HG03442 (cell line): ENCODE measurements around the gene TUBGCP6.

ENCODE experiments used
- ATAC-seq: cut with Tn5 transposase; IDR thresholded peaks from one replicate; pipeline ENCODE4 v1.9.1; 2021; ENCODE audit warnings: mild to moderate bottlenecking, moderate library complexity; ENCODE audit not compliant: unreplicated experiment

Gene TUBGCP6

DNA sequence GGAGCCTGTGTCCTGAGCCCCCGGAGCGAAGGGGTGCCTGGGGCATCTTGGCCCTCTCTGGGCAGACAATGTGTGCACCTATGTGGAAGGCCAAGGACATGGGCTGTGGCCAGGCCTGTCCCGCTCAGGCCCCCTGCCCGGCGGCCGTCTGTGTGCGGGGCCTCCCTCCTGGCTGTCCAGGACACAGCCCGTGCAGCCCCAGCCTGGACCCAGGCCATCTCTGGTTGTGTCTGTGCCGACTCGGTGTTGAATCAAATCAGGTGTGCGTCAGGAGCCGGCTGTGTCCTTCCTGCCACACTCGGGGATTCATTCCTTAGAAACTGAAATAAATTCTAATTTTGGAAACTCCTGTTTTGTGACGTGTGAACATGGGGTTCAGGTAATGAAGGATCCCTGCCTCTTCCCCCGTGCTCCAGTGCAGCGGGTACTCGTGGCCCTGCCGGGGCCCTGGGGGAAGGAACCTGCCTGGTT is 45.5 kb downstream of the TUBGCP6 start:
- ATAC-seq = no peak

DNA sequence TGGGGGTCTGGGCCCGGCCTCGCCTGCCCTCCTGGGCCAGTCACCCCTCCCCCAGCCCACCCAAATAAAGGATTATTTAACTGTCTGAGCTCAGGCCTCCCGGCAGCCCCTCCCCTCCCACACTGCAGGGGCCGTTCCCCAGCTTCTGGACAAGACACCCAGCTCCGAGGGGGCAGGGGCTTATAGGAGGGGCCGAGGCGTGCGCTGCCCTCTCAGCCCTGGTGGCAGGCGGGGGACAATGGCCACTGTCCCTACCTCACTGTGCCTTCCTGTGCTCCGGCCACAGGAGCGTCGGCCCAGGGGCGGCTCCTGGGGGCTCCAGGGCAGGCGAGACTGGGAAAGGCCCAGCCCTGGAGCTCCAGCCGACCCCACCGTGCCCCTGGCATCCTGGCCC is 46.2 kb downstream of the TUBGCP6 start:
- ATAC-seq = no peak

DNA sequence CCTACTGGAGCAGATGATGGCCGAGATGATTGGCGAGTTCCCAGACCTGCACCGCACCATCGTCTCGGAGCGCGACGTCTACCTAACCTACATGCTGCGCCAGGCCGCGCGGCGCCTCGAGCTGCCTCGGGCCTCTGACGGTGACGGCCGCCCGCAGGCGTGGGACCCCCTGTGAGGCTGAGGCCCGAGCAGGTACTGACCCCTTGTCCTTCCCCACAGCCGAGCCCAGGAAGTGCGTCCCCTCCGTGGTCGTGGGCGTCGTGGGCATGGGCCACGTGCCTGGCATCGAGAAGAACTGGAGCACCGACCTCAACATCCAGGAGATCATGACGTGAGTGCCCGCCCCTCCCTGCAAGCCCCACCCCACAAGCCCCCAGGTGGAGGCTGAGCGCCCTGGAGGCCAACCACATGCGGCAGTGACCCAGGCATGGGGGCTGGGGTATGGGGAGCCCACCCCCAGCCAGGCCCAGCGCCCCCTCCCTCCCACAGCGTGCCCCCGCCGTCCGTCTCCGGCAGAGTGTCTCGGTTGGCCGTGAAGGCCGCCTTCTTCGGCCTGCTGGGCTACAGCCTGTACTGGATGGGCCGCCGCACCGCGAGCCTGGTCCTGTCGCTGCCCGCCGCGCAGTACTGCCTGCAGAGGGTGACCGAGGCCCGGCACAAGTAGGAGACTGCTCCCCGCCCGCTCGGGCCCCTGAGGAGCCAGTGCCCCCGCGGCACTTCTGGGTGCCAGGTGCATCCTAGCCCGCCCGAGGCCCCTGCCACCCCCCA is 46.8 kb downstream of the TUBGCP6 start:
- no peak for ATAC-seq

DNA sequence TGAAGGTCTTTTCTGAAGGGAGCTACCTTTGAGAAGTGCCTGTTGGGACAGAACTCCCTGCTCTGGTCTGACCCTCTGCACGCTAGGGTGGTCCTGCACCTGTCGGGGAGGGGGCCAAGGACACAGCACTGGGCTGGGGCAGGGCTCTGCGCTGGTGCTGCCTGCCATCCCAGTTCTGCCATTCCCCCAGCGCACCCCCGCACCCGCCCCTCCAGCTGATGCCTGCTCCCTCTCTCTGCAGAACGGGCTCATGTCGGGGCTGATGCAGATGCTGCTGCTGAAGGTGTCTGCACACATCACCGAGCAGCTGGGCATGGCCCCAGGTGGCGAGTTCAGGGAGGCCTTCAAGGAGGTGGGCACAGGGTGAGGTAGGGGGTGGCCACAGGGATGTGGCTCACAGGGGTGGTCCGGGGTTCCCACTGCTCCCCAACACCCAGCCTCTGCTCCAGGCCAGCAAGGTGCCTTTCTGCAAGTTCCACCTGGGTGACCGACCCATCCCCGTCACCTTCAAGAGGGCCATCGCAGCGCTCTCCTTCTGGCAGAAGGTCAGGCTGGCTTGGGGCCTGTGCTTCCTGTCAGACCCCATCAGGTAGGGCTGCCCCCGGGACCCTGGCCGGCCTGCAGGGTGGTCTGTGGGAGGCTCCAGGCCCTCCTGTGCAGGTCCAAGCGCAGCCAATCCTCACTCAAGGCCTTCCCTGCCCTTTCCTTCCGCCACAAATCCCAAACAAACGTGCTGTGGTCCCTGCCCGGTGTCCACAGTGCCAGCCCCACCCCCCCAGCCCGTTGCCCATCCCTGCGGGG is 47.6 kb downstream of the TUBGCP6 start:
- ATAC-seq = no peak

DNA sequence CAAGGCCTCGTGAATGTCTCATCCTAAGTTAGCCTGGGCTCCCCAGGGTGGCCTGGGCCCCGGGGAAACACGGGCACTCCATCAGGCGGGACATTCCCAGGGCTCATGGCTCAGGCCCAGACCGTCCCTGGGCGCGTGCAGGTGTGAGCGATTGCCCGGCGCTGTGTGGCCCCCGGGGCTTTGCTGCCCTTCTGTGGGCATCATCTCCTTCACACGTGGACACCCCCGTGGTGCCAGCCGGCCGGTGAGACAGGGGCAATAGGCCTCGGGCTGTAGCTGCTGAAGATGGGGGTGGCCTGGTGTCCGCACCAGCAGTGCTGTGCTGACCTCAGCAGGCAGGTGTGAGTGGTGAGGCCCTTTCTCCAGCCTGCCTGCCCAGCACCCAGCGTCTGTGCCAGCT is 48.6 kb downstream of the TUBGCP6 start:
- ATAC-seq = no peak

DNA sequence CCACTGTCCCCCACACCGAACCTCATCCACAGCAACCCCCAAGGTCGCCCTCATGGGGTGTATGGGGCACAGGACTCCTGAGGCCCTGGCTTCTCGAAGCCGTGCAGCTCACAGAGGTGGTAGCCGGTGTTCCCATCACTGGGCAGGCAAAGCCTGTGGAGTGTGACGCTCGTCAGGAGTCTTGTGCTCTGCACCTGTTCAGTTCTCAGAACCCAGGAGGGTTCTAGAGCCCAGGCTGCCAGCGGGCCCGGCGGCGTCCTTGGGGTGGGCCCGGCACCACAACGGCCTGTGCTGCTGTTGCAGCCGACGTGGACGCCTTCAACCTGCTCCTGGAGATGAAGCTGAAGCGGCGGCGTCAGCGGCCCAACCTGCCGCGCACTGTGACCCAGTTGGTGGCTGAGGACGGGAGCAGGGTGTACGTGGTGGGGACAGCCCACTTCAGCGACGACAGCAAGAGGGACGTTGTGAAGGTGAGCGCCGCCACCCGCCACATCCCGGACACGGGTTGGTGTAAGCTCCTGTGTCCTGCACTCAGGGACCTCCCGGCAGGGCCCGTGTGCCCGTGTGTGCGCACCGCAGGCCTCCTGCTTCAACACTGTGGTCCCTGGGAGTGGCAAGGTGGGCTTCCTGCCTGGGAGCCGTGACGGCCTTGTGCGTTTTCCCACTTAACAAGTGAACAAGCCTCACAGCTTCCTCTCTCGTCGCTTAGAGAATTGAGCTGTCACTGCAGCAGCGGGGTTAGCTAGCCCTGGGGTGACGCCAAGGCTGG is 50.6 kb downstream of the TUBGCP6 start:
- no peak for ATAC-seq

DNA sequence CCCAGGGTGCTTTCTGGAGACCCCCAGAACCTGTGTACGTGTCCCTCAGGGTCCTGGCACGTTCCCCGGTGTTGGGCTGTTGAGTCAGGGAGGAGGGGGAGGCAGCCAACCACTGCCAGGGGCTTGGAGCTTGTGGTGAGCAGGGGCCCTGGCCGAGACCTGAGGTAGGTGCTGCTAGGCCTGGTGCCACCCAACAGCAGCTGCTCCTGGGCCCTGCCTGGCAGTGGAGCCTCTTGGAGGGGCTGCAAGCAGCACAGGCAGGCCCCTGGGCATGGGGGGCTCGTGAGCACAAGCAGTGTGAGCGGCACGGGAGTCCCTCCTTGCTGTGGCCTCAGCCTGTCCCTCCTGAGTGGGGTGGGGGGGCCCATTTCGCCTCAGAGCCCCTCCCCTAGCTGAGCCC is 51.2 kb downstream of the TUBGCP6 start:
- no peak for ATAC-seq

DNA sequence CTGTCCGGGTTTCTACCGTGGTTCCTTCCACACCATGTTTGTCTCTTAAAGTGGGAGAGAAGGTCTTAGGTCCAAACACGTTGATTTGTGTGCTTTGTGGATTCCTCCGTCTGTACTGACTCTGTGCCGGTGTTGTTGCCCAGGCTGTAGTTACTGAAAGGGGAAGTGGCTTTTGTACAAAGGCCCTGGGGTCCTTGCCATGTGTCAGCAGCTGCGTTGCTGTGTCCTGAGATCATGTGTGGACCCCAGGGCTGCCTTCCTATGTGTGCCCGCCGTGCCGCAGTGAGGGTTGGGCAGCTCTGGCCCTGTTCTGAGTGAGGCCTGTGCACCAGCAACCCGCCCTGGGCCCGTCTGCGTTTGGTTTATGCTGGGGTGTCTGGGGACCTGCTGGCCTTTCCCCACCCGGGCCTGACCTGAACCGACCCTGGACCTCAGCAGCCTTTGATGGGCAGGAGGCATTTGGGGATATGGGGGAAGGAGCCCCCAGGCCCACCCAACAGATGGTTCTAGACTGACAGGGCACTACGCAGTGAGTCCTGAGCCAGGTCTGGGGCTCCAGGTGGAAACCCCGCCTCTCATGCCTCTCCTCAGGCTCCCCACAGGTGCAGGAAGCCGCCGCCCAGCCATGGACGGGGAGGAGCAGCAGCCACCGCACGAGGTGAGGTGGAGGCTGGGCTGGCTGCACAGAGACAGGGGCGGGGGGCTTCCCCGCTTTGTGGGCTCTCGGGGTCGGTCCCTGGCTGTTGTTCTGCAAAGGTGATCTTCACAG is 52.2 kb downstream of the TUBGCP6 start:
- ATAC-seq = no peak

DNA sequence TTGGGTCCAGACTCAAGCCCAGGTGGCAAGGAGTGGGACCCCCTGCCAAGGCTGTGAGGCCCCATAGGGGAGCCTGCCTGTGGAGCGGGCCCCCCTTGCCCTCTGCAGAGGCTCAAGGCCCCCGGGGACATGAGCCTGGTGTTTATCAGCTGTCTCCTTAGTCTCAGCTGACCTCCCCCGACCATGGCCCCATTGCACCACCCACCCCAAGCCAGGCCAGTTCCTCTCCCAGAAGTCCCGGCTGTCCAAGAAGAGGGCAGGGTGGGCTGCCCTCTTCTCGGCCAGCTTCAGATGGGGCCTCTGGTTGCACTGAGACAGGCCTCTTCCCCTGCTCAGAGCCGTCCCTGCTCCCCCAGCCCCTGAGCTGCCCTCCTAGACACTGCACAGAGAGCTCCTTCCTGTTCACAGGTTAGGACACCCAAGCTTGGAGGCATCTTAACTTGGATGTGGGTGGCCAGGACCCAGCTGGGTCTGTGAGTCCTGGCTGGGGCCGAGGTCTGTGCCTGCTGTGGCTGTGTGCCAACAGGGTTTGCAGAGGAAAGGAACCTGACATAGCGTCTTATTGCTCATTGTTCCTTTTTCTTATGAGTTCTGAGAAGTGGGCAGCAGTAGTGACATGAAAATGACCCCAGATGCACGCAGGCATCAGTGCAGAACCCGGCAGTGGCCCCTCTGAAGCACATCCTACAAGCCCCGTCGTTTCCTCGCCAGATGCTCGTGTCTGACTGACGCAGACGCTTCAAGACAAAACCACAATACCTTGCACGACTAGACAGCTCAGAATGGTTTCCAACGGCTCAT is 53.7 kb downstream of the TUBGCP6 start:
- no peak for ATAC-seq

DNA sequence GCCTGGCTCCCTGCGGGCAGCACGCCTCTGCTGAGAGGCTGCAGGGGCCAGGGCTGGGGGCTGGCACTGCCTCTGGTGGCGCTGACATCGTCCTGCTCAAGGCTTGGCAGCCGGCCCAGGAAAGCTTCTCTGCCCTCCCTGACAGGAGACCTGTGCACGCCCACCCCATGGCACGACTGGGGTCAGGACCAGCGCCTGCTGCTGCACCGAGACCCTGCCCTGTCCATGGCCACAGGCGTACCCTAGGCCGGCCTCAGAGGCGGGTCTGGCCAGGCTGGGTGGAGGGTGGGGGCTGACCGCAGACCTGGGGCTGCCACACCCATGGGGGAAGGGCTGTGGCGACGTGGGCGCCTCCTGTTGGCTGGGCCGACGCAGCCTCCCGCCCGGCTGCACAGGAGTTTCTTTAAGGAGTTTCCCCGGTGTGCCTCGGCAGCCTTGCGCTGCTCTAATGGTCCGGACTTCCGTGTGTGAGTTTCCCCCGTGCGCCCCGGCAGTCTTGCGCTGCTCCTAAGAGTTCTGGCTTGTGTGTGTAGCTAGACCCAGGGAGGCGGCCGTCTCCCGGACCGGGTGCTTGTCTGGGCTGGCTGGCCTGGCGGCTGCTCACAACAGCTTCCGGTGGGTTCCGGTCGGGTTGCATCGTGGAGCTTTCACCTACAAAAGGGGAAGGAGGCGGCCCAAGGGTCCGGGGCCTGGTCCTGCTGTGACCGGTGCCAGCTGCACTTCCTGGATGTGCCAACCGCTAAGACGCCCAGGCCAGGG is 54.5 kb downstream of the TUBGCP6 start:
- peak; percentile 40 for ATAC-seq

DNA sequence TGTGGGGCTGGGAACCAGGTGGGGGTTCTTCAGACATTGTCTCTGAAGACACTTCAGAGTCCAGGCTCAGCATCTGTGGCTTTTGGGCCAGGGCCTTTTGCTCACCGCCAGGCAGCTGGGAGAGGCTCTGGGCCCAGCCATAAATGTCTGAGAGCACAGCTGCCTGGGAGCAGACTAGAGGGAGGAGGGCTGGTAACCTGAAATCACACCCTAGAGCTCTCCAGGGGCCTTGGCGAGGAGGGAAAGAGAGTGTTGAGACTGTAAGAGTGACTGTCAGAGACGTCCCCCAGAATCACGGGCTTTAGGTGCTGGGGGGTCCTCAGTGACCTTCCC is 55.0 kb downstream of the TUBGCP6 start:
- no peak for ATAC-seq

DNA sequence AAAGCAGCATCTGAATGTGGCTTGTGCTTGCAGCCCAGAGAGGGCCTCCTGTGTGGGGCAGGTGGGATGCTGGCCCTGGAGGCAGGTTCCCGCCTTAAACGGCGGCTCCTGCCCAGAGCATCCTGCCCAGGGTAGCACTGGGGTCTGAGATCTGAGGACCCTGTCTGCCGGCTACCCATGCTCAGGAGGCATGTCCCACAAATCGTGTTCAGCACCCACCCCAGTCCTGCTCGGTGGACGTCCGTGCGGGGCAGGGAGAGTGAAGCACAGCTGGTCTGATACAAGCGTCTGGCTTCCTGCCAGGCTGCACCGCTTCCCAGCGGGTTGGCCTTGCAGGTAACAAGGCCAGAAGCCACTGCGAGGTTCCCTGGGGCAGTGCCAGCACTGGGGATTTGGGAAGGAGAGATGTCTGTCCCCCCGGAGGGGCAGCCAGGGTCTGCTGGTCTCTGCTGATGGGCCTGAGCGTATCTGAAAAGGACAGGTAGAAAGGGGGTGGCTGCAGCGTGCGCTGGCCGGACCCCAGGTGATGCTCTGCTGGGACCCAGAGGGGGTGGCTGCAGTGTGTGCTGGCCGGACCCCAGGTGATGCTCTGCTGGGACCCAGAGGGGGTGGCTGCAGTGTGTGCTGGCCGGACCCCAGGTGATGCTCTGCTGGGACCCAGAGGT is 55.5 kb downstream of the TUBGCP6 start:
- no peak for ATAC-seq

DNA sequence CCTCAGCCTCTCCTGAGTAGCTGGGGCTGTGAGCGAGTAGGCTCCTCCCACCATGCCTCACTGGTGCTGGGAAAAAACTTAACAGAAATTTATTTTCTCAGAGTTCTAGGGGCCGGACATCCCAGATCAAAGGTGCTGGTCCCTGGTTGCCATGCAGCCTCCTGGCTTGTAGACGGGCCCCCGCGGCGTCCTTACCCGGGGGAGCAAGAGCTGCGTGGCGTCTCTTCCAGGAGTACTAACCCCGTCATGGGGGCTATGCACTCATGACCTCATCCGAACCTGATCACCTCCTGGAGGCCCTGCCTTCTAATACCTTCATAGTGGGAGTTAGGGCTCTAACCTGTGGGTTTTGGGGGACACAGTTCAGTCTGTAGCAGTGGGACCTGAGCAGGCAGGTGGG is 56.5 kb downstream of the TUBGCP6 start:
- no peak for ATAC-seq

DNA sequence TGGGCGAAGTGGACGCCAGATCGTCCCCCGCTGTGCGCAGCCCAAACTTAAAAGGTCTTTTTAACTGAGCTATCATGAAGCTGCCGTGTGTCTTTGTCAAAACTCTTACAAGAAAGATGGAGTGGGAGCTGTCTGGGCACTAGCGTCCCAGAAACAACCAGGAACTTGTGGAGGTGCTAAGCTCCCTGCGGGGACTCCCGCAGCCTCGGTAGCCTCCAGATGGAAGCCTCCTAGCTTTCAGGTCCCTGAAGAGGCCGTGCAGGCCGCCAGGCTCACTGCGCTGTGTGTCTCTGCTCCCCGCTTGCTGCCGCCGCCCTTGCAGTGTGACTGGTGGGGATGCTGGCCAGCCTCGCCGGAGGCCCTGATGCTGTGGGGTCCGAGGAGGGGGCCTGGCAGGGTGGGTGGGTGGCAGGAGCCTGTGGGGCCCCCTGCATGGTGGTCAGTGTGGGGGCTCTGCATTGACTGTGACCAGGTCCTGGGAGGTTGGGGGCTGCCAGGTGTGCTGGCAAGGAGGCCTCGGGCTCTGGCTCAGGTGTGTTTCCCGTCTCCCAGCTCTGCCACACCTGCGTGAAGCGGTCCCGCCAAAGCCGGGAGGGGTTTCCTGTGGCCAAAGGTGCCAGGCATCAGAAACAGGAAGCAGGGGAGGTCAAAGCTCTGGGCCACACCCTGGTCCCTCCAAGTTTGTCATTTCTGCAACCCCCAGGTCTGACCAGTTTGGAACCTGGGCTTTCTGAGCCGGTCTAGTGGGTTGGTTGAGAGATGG is 57.9 kb downstream of the TUBGCP6 start:
- no peak for ATAC-seq

DNA sequence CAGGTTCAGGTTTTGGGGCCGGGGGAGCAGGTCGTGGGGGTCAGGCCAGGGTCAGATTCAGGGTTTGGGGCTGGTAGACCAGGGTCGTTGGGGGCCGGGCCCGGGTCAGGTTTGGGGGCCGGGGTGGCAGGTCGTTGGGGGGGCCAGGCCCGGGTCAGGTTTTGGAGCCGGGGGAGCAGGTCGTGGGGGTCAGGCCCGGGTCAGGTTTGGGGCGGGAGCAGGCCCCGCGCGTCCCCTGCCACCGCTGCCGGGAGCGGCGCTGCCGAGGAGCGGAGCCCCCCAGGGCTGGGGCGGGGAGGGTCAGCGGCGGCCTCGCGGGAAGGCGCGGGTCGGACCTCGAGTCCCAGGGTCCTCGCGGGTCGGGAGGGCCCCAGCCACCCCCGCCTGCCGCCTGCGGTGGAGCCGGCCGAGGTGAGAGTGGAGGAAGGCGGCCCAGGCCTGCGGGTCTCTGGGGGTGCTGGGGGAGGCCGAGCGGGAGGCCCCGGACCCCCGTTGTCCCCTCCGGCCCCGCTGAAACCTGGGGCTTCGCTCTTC is 58.6 kb downstream of the TUBGCP6 start:
- ATAC-seq = no peak

DNA sequence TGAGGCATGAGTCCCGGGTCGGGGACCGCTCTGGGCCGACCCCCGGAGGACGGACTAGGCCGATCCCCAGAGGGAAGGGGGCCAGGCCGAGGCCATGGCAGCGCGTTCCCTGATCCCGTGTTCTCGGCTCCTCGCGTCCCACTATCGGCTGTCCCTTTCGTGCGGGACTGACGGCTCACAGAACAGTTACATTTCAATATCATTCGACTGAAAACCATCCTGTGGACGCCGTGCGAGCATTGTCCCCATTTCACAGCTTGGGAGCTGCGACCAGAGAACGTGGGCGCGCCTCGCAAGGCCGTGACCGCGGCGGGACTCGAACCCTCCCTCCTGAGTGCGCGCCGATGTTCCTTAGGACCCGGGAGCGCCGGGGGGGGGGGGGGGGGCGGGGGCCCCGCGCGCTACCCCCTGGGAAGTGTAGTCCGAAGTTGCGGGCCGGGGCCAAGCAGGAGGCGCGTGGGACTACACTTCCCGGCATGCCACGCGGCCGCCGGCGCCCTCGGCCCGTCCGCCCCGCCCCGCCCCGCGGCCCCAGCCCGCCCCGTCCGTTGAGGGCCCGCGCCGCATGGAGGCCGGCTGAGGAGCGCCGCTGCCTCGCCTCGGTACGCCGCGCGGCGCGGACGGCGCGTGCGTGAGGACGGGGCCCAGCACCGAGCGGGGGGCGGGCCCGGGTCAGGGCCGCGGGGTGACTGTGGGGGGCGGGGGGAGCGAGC is 59.3 kb downstream of the TUBGCP6 start, which contains the start of gene TRABD:
TSS of gene TRABD (plus strand) at position 539 of the 713 bp plus-strand sequence. CDS start 7,148 bp downstream, outside the sequence.
- ATAC-seq = peak; percentile 33

DNA sequence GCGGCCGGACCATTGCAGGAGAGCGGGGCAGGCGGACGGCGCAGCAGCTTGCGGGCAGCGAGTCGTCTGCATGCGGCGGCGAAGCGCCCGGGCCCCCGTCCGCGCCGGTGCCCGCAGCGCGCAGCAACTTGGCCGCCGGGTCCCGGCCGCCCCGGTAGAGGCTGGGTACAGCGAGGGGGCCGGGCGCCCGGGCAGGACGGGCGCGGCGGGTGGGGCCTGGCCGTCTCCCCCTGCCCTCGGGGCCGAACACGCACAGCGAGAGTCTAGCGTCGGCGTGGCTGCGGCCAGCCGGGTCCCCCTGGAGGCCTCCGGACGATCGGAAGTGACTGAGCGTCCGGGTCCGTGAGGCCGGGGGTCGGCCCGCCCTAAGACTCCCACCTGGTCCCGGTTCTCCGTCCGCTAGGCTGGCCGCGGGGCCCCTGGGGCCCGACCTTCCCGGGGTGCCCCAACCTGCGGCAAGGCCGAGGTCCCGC is 59.9 kb downstream of the TUBGCP6 start:
- ATAC-seq = no peak
